ENCODE measurements around the gene TBC1D32.
"Not testable (repeated sequence)": the region's sequence is repeated elsewhere in the genome, so short reads cannot be mapped to it uniquely, and the experiment has no call there.

GRCh38 chr6:121301156-121301555 is 33.1 kb downstream of the TBC1D32 start:
- not testable (repeated sequence) for TF ChIP-seq CTCF, POLR2AphosphoS5 (IDR thresholded peaks at IDR 0.05)
